H9 (cell line): ENCODE measurements around the gene SEMA6A. TPM values are rescaled to one million over a fixed set of nuclear protein-coding genes. Genes with fewer than 3 reads are reported as not detected.

Experiments used
- DNase-seq: peaks from one replicate; pipeline ENCODE4 v3.0.0-alpha.2; 2017
- H2AFZ ChIP-seq: one replicate; pipeline ENCODE4 v1.6.1; 2013; ENCODE audit warnings: mild to moderate bottlenecking, low read length, control low read depth, moderate library complexity
- H2AK5ac ChIP-seq: 2 replicates; pipeline ENCODE4 v1.6.1; 2013; ENCODE audit warnings: low read length, control low read depth, mixed read lengths; ENCODE audit not compliant: insufficient read length
- H2BK120ac ChIP-seq: one replicate; pipeline ENCODE4 v1.6.1; 2013; ENCODE audit warnings: low read depth, mild to moderate bottlenecking, low read length, control low read depth, inconsistent platforms; ENCODE audit not compliant: poor library complexity, severe bottlenecking
- H2BK12ac ChIP-seq: 2 replicates; pipeline ENCODE4 v1.6.1; 2013; ENCODE audit warnings: low read length, control low read depth, mixed read lengths, low read depth; ENCODE audit not compliant: insufficient read length
- H2BK15ac ChIP-seq: 2 replicates; pipeline ENCODE4 v1.6.1; 2013; ENCODE audit warnings: low read depth, low read length, control low read depth
- H2BK20ac ChIP-seq: one replicate; pipeline ENCODE4 v1.6.1; 2013; ENCODE audit warnings: low read depth, mild to moderate bottlenecking, low read length, control low read depth, inconsistent platforms; ENCODE audit not compliant: poor library complexity, severe bottlenecking
- H2BK5ac ChIP-seq: 2 replicates; pipeline ENCODE4 v1.6.1; 2013; ENCODE audit warnings: low read length, control low read depth, mixed read lengths; ENCODE audit not compliant: insufficient read length
- H3K14ac ChIP-seq: 2 replicates; pipeline ENCODE4 v1.6.1; 2013; ENCODE audit warnings: low read length, control low read depth; ENCODE audit not compliant: insufficient read depth
- H3K18ac ChIP-seq: 2 replicates; pipeline ENCODE4 v1.6.1; 2013; ENCODE audit warnings: low read depth, mild to moderate bottlenecking, mixed read lengths, low read length, control low read depth; ENCODE audit not compliant: insufficient read length
- H3K23ac ChIP-seq: 2 replicates; pipeline ENCODE4 v1.6.1; 2013; ENCODE audit warnings: low read length, control low read depth, mixed read lengths, low read depth; ENCODE audit not compliant: insufficient read length
- H3K23me2 ChIP-seq: 2 replicates; pipeline ENCODE4 v1.6.1; 2013; ENCODE audit warnings: low read depth, mild to moderate bottlenecking, mixed read lengths, low read length, control low read depth; ENCODE audit not compliant: insufficient read length, poor library complexity, severe bottlenecking
- H3K27ac ChIP-seq: 2 replicates; pipeline ENCODE4 v1.5.1; 2013; ENCODE audit warnings: low read length, control low read depth, mixed read lengths, low read depth; ENCODE audit not compliant: insufficient read length
- H3K27me3 ChIP-seq: 2 replicates; pipeline ENCODE4 v1.6.1; 2013; ENCODE audit warnings: low read length, control low read depth, inconsistent platforms; ENCODE audit not compliant: insufficient read depth
- H3K4ac ChIP-seq: 2 replicates; pipeline ENCODE4 v1.6.1; 2013; ENCODE audit warnings: low read depth, mild to moderate bottlenecking, control low read depth, inconsistent platforms, low read length, moderate library complexity
- H3K4me1 ChIP-seq: 2 replicates; pipeline ENCODE4 v1.6.1; 2013; ENCODE audit warnings: low read length, control low read depth, inconsistent platforms; ENCODE audit not compliant: insufficient read depth
- H3K4me2 ChIP-seq: 2 replicates; pipeline ENCODE4 v1.6.1; 2013; ENCODE audit warnings: low read length, control low read depth, mixed read lengths; ENCODE audit not compliant: insufficient read length, insufficient read depth
- H3K56ac ChIP-seq: 2 replicates; pipeline ENCODE4 v1.6.1; 2013; ENCODE audit warnings: low read depth, mild to moderate bottlenecking, mixed read lengths, low read length, control low read depth; ENCODE audit not compliant: insufficient read length
- H3K79me1 ChIP-seq: 2 replicates; pipeline ENCODE4 v1.6.1; 2013; ENCODE audit warnings: low read depth, mild to moderate bottlenecking, moderate library complexity, low read length, control low read depth, inconsistent platforms; ENCODE audit not compliant: insufficient read depth, poor library complexity, severe bottlenecking
- H3K79me2 ChIP-seq: 2 replicates; pipeline ENCODE4 v1.6.1; 2013; ENCODE audit warnings: low read length, control low read depth, inconsistent platforms; ENCODE audit not compliant: insufficient read depth
- H3K9ac ChIP-seq: 2 replicates; pipeline ENCODE4 v1.6.1; 2013; ENCODE audit warnings: low read length, control low read depth, mixed read lengths; ENCODE audit not compliant: insufficient read length; ENCODE audit errors: extremely low read depth
- H3K9me3 ChIP-seq: one replicate; pipeline ENCODE4 v1.6.1; 2013; ENCODE audit warnings: low read depth, low read length, inconsistent platforms; ENCODE audit not compliant: control insufficient read depth
- H3T11ph ChIP-seq: one replicate; pipeline ENCODE4 v1.6.1; 2013; ENCODE audit warnings: mild to moderate bottlenecking, low read length, control low read depth, inconsistent platforms
- H4K20me1 ChIP-seq: one replicate; pipeline ENCODE4 v1.6.1; 2013; ENCODE audit not compliant: control insufficient read depth, insufficient read length, insufficient read depth
- H4K5ac ChIP-seq: 2 replicates; pipeline ENCODE4 v1.6.1; 2013; ENCODE audit warnings: low read depth, mild to moderate bottlenecking, mixed read lengths, low read length, control low read depth; ENCODE audit not compliant: insufficient read length
- H4K8ac ChIP-seq: replicated peaks from 2 replicates; pipeline ENCODE4 v1.6.1; 2013; ENCODE audit warnings: low read length, control low read depth, mixed read lengths, low read depth; ENCODE audit not compliant: insufficient read length
- H4K91ac ChIP-seq: 2 replicates; pipeline ENCODE4 v1.6.1; 2013; ENCODE audit warnings: low read depth, mild to moderate bottlenecking, moderate library complexity, mixed read lengths, low read length, control low read depth; ENCODE audit not compliant: insufficient read length
- H3K27ac Mint-ChIP-seq, 3 experiments: 2 replicates in 2 of 3; 3 replicates in 1 of 3; pipeline ENCODE4 v1.8.0; 2020 to 2021; ENCODE audit warnings: mixed read lengths in 3 of 3, mild to moderate bottlenecking in 1 of 3, moderate library complexity in 1 of 3
- H3K27me3 Mint-ChIP-seq: 2 replicates; pipeline ENCODE4 v1.8.0; 2021; ENCODE audit warnings: low read depth, mild to moderate bottlenecking, moderate library complexity, mixed read lengths
- H3K36me3 Mint-ChIP-seq, 3 experiments: 2 replicates in 2 of 3; 3 replicates in 1 of 3; pipeline ENCODE4 v1.8.0; 2020 to 2021; ENCODE audit warnings: low read depth in 3 of 3, mixed read lengths in 3 of 3; ENCODE audit not compliant: insufficient read depth in 1 of 3
- H3K4me1 Mint-ChIP-seq, 2 experiments: 2 replicates each; pipeline ENCODE4 v1.8.0; 2020; ENCODE audit warnings: mixed read lengths in 2 of 2
- H3K4me3 Mint-ChIP-seq, 2 experiments: 2 replicates in 1 of 2; 3 replicates in 1 of 2; pipeline ENCODE4 v1.8.0; 2020 to 2021; ENCODE audit warnings: mild to moderate bottlenecking in 2 of 2, mixed read lengths in 2 of 2, moderate library complexity in 1 of 2
- H3K9me3 Mint-ChIP-seq, 2 experiments: 2 replicates in 1 of 2; 3 replicates in 1 of 2; pipeline ENCODE4 v1.8.0; 2020; ENCODE audit warnings: mild to moderate bottlenecking in 2 of 2, mixed read lengths in 2 of 2, moderate library complexity in 1 of 2
- WGBS: extraction: QIAGEN DNeasy Blood & Tissue Kit; methylation state at CpG from one replicate; pipeline ENCODE4 v1.1.7; 2013; ENCODE audit warnings: missing lambda C conversion rate, low lambda C conversion rate, mixed read lengths; ENCODE audit not compliant: insufficient read length; ENCODE audit errors: extremely low coverage; 5-methylcytosine and 5-hydroxymethylcytosine counted together
- total RNA-seq: library from RNA; stranded (reverse); gene quantifications from 2 replicates; pipeline ENCODE4 v1.2.1, GENCODE V29; 2021
- TF ChIP-seq, protein P1 (sequence below): fragments of 200-600 bp; sonication (generic); conservative IDR thresholded peaks from 3 replicates; pipeline ENCODE4 v1.8.0; 2021; ENCODE audit warnings: antibody characterized with exemption, mild to moderate bottlenecking

The SEMA6A gene
- total RNA-seq, 1 experiment from 2014 or later, result 354 TPM

DNA sequence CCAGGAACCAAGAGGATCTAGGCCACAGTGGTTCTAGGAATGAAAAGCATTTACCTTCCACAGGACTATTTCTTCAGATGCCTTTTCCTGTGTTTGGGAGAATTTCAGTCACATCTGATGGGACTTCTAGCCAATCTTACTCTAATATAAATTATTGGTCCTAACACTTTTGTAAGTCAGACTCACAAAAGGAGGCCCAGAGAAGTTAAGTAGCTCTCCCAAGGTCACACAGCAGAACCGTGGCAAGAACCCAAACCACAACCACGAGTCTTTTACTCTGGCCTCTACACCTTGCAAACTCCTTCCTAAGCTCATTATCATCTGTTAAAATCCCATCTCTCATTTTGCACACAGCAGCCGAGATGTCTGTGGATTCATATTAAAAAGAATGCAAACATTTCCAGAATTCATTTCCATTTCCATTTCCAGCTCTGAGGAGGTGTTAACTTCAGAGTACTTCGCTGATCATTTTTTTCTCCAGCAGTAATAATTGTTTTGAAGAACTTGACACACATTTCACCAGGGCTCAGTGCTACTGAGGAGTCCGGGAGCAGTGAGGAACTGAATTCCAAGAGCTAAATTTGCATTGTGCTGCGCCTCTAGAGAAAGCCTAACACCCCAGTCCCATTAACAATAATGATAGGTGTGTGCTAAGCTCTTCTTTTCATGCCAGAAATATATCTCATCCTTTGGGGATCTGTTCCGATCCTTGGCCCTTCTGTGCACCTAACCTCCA is 168.1 kb downstream of the SEMA6A start:
- H4K5ac ChIP-seq, result no peak overlapping the region

More for the DNA sequence above, 168.1 kb downstream of the SEMA6A start:
- no peak overlapping the region for H3T11ph ChIP-seq
- H3K36me3 Mint-ChIP-seq, result no peaks in the 10 kb centered on the region
- no peak overlapping the region for H3K23ac ChIP-seq
- TF ChIP-seq, protein P1, sequence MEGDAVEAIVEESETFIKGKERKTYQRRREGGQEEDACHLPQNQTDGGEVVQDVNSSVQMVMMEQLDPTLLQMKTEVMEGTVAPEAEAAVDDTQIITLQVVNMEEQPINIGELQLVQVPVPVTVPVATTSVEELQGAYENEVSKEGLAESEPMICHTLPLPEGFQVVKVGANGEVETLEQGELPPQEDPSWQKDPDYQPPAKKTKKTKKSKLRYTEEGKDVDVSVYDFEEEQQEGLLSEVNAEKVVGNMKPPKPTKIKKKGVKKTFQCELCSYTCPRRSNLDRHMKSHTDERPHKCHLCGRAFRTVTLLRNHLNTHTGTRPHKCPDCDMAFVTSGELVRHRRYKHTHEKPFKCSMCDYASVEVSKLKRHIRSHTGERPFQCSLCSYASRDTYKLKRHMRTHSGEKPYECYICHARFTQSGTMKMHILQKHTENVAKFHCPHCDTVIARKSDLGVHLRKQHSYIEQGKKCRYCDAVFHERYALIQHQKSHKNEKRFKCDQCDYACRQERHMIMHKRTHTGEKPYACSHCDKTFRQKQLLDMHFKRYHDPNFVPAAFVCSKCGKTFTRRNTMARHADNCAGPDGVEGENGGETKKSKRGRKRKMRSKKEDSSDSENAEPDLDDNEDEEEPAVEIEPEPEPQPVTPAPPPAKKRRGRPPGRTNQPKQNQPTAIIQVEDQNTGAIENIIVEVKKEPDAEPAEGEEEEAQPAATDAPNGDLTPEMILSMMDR, result no peak
- no peak overlapping the region for H3K9ac ChIP-seq
- no peak overlapping the region for H3K56ac ChIP-seq
- no peak overlapping the region for H2BK20ac ChIP-seq
- H4K8ac ChIP-seq, result no peak overlapping the region
- H2BK5ac ChIP-seq, result no peak overlapping the region
- H3K18ac ChIP-seq, result no peak overlapping the region
- H3K27ac Mint-ChIP-seq, result no peak overlapping the region
- no peaks in the 10 kb centered on the region for H3K79me1 ChIP-seq
- DNase-seq, result no peak
- H3K9me3 Mint-ChIP-seq, result no peaks in the 10 kb centered on the region
- H3K27ac ChIP-seq, result no peak overlapping the region
- no peaks in the 10 kb centered on the region for H3K4me1 ChIP-seq
- no peak overlapping the region for H2AFZ ChIP-seq
- no peak overlapping the region for H2BK120ac ChIP-seq
- no peak overlapping the region for H3K14ac ChIP-seq
- no peak overlapping the region for H2AK5ac ChIP-seq
- H3K4me1 Mint-ChIP-seq, result peaks cover 0 to 9% of the 10 kb centered on the region in 2 experiments; a peak in 2 of 4 replicates
- no peak overlapping the region for H4K91ac ChIP-seq
- no peaks in the 10 kb centered on the region for H4K20me1 ChIP-seq
- H3K4me2 ChIP-seq, result no peak overlapping the region
- WGBS, result no CpG with 5 or more reads among the region's 7 CpGs
- no peak overlapping the region for H3K4ac ChIP-seq
- no peaks in the 10 kb centered on the region for H3K9me3 ChIP-seq
- no peak overlapping the region for H2BK12ac ChIP-seq
- H3K79me2 ChIP-seq, result no peaks in the 10 kb centered on the region; the same call in 1 of the 2 replicates
- H3K27me3 Mint-ChIP-seq, result no peaks in the 10 kb centered on the region
- H3K27me3 ChIP-seq, result no peaks in the 10 kb centered on the region
- no peak overlapping the region for H2BK15ac ChIP-seq
- no peak overlapping the region for H3K4me3 Mint-ChIP-seq
- no peaks in the 10 kb centered on the region for H3K23me2 ChIP-seq
